ENCODE measurements around the gene FLOT1. TPM values are rescaled to one million over a fixed set of nuclear protein-coding genes. Genes with fewer than 3 reads are reported as not detected.

Gene FLOT1
- total and polyA plus RNA-seq, 9 of the 15 experiments (the other 6 are each of a cell fraction or from before 2014, with no cell fraction given), result 11.7 to 149 (median 118) TPM

- TF ChIP-seq ARID3A (IDR thresholded peaks at IDR 0.05; ENCODE audit: borderline replicate concordance, low read depth, low read length), result no peak
- no peak for TF ChIP-seq ZNF407 (IDR thresholded peaks at IDR 0.05; ENCODE audit: low read depth)
- TF ChIP-seq ZNF507 (tag; conservative IDR thresholded peaks at IDR 0.05), result no peak
- no peak for TF ChIP-seq BHLHE40 (IDR thresholded peaks at IDR 0.05; ENCODE audit: low read length)
- 0 out of 2 replicates have a peak, but pooled peaks have one; percentile 15 for TF ChIP-seq TCFL5 (CRISPR knock-in tag; conservative IDR thresholded peaks at IDR 0.05)
- TF ChIP-seq HNRNPL (IDR thresholded peaks at IDR 0.05; ENCODE audit: low read depth, low read length), result no peak
- no peak for TF ChIP-seq MEF2A (IDR thresholded peaks at IDR 0.05; ENCODE audit: control insufficient read depth, low read depth, low read length)
- TF ChIP-seq, protein P1, sequence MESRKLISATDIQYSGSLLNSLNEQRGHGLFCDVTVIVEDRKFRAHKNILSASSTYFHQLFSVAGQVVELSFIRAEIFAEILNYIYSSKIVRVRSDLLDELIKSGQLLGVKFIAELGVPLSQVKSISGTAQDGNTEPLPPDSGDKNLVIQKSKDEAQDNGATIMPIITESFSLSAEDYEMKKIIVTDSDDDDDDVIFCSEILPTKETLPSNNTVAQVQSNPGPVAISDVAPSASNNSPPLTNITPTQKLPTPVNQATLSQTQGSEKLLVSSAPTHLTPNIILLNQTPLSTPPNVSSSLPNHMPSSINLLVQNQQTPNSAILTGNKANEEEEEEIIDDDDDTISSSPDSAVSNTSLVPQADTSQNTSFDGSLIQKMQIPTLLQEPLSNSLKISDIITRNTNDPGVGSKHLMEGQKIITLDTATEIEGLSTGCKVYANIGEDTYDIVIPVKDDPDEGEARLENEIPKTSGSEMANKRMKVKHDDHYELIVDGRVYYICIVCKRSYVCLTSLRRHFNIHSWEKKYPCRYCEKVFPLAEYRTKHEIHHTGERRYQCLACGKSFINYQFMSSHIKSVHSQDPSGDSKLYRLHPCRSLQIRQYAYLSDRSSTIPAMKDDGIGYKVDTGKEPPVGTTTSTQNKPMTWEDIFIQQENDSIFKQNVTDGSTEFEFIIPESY (CRISPR knock-in tag; IDR thresholded peaks at IDR 0.05), result 0 out of 2 replicates have a peak, but pooled peaks have one; percentile 38
- no peak for TF ChIP-seq RBM14 (IDR thresholded peaks at IDR 0.05; ENCODE audit: borderline replicate concordance, insufficient read depth, low read depth, low read length)
- peak; percentile 50 for TF ChIP-seq CHD4 (IDR thresholded peaks at IDR 0.05; ENCODE audit: insufficient read depth, insufficient replicate concordance, low read depth, low read length, poor library complexity, severe bottlenecking)
- no peak for TF ChIP-seq STAT5B (CRISPR knock-in tag; IDR thresholded peaks at IDR 0.05)
- TF ChIP-seq RBBP5 (IDR thresholded peaks at IDR 0.05; ENCODE audit: borderline replicate concordance, insufficient read depth, low read length, poor library complexity, severe bottlenecking), result no peak
- TF ChIP-seq, protein P2, sequence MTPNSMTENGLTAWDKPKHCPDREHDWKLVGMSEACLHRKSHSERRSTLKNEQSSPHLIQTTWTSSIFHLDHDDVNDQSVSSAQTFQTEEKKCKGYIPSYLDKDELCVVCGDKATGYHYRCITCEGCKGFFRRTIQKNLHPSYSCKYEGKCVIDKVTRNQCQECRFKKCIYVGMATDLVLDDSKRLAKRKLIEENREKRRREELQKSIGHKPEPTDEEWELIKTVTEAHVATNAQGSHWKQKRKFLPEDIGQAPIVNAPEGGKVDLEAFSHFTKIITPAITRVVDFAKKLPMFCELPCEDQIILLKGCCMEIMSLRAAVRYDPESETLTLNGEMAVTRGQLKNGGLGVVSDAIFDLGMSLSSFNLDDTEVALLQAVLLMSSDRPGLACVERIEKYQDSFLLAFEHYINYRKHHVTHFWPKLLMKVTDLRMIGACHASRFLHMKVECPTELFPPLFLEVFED (CRISPR knock-in tag; conservative IDR thresholded peaks at IDR 0.05), result peak; percentile 91
These were observed 39.4 kb upstream of the FLOT1 start (continued) for GRCh38 chr6:30781743-30782424.
